SK-N-SH (cell line): ENCODE results near the gene MRFAP1L1. TPM values are rescaled to one million over a fixed set of nuclear protein-coding genes. Genes with fewer than 3 reads are reported as not detected.

Experiments
- CTCF ChIA-PET: fragments of 300-600, 350-600 bp; formaldehyde crosslinking; extraction: SDS; loops from one replicate; lab custom pipeline; 2021; lab: Yijun Ruan, JAX
- POLR2A ChIA-PET: fragments of 350-600 bp; sonication (Branson Sonifier 250); formaldehyde crosslinking; extraction: SDS; loops from one replicate; lab custom pipeline; 2020; ENCODE audit warnings: antibody characterized with exemption, inconsistent platforms; lab: Yijun Ruan, JAX
- DNase-seq: peaks from one replicate; pipeline ENCODE4 v3.0.0; 2012
- H2AFZ ChIP-seq: fragments of 200-600 bp; sonication (generic); 2 replicates; pipeline ENCODE4 v1.8.1; 2016; ENCODE audit warnings: antibody characterized with exemption, mild to moderate bottlenecking, low read depth
- H3F3A ChIP-seq: fragments of 200-600 bp; sonication (generic); replicated peaks from 2 replicates; pipeline ENCODE3; 2016; ENCODE audit warnings: antibody characterized with exemption, mild to moderate bottlenecking; ENCODE audit not compliant: insufficient read depth
- H3K27ac ChIP-seq, 2 experiments: fragments of 200-500 bp in 1 of 2; fragments of 200-600 bp in 1 of 2; sonication (Bioruptor generic) in 1 of 2; sonication (generic), shearing (Covaris generic) in 1 of 2; 2 replicates each; pipeline versions ENCODE4 v1.5.1 to v1.6.1; 2014 to 2016; ENCODE audit warnings: low read depth in 2 of 2, inconsistent platforms in 1 of 2, low read length in 1 of 2, mild to moderate bottlenecking in 1 of 2, mixed read lengths in 1 of 2
- H3K27me3 ChIP-seq: fragments of 200-600 bp; sonication (generic), shearing (Covaris generic); 2 replicates; pipeline ENCODE4 v1.6.1; 2016; ENCODE audit warnings: mixed run types; ENCODE audit not compliant: insufficient read depth
- H3K36me3 ChIP-seq, 2 experiments: fragments of 200-500 bp in 1 of 2; fragments of 200-600 bp in 1 of 2; sonication (Bioruptor generic) in 1 of 2; sonication (generic) in 1 of 2; replicated peaks in 1 of 2; 2 replicates each; pipeline versions ENCODE3 to v1.5.1; 2014 to 2016; ENCODE audit warnings: low read length in 1 of 2, mild to moderate bottlenecking in 1 of 2; ENCODE audit not compliant: insufficient read depth in 2 of 2, control insufficient read depth in 1 of 2
- H3K4me1 ChIP-seq, 2 experiments: fragments of 200-500 bp in 1 of 2; fragments of 200-600 bp in 1 of 2; sonication (Bioruptor generic) in 1 of 2; sonication (generic), shearing (Covaris generic) in 1 of 2; 2 replicates each; pipeline versions ENCODE4 v1.5.1 to v1.6.1; 2014 to 2016; ENCODE audit warnings: low read depth in 1 of 2, low read length in 1 of 2, mixed run types in 1 of 2; ENCODE audit not compliant: insufficient read depth in 2 of 2, control insufficient read depth in 1 of 2
- H3K4me2 ChIP-seq: fragments of 200-600 bp; sonication (generic), shearing (Covaris generic); 2 replicates; pipeline ENCODE4 v1.6.1; 2017; ENCODE audit warnings: mixed run types
- H3K4me3 ChIP-seq, 2 experiments: fragments of 200-500 bp in 1 of 2; fragments of 200-600 bp in 1 of 2; sonication (Bioruptor generic) in 1 of 2; sonication (generic), shearing (Covaris generic) in 1 of 2; 2 replicates each; pipeline versions ENCODE4 v1.5.1 to v1.8.1; 2014 to 2016; ENCODE audit warnings: low read depth in 2 of 2, inconsistent platforms in 1 of 2, low read length in 1 of 2, mild to moderate bottlenecking in 1 of 2, mixed read lengths in 1 of 2, moderate library complexity in 1 of 2
- H3K79me2 ChIP-seq: fragments of 200-600 bp; sonication (generic); 2 replicates; pipeline ENCODE4 v1.8.1; 2017; ENCODE audit warnings: mild to moderate bottlenecking; ENCODE audit not compliant: insufficient read depth
- H3K9ac ChIP-seq: fragments of 200-600 bp; sonication (generic); 2 replicates; pipeline ENCODE4 v1.6.1; 2017; ENCODE audit warnings: mixed run types
- H3K9me2 ChIP-seq: fragments of 200-600 bp; sonication (generic); 2 replicates; pipeline ENCODE4 v1.6.1; 2017; ENCODE audit warnings: mixed run types
- H3K9me3 ChIP-seq: fragments of 200-600 bp; sonication (generic); 2 replicates; pipeline ENCODE4 v1.6.1; 2017; ENCODE audit warnings: mixed run types, mild to moderate bottlenecking, moderate library complexity
- H4K20me1 ChIP-seq: fragments of 200-600 bp; sonication (generic); 2 replicates; pipeline ENCODE4 v1.6.1; 2017; ENCODE audit warnings: mild to moderate bottlenecking, mixed run types; ENCODE audit not compliant: insufficient read depth
- EP300 ChIP-seq, 2 experiments: IDR thresholded peaks; 2 replicates each; pipeline versions ENCODE4 v1.4.0 to v1.6.1; 2012; ENCODE audit warnings: borderline replicate concordance in 1 of 2, low read depth in 1 of 2, low read length in 1 of 2
- FOXM1 ChIP-seq: IDR thresholded peaks from 2 replicates; pipeline ENCODE4 v1.4.0; 2012; ENCODE audit warnings: low read depth, mild to moderate bottlenecking
- GATA2 ChIP-seq: sonication (generic); formaldehyde crosslinking; IDR thresholded peaks from 2 replicates; pipeline ENCODE4 v1.5.0; 2020; ENCODE audit warnings: mild to moderate bottlenecking, missing genetic modification reagents
- IRF3 ChIP-seq: fragments of 150-350 bp; IDR thresholded peaks from 2 replicates; pipeline ENCODE4 v1.6.1; 2016; ENCODE audit warnings: mild to moderate bottlenecking, low read depth, low read length
- JUND ChIP-seq: IDR thresholded peaks from 2 replicates; pipeline ENCODE4 v1.4.0; 2012
- MAX ChIP-seq: IDR thresholded peaks from 2 replicates; pipeline ENCODE4 v1.4.0; 2012; ENCODE audit warnings: low read depth
- MEF2A ChIP-seq: IDR thresholded peaks from 2 replicates; pipeline ENCODE4 v1.4.0; 2012; ENCODE audit warnings: low read depth, borderline replicate concordance
- MXI1 ChIP-seq: IDR thresholded peaks from 2 replicates; pipeline ENCODE4 v1.6.1; 2012; ENCODE audit warnings: mild to moderate bottlenecking, low read depth, low read length, improper control_type of control experiment
- NFIC ChIP-seq: IDR thresholded peaks from 2 replicates; pipeline ENCODE4 v1.4.0; 2012; ENCODE audit warnings: borderline replicate concordance
- RAD21 ChIP-seq: IDR thresholded peaks from 2 replicates; pipeline ENCODE4 v1.6.1; 2012; ENCODE audit warnings: mild to moderate bottlenecking, low read length
- RCOR1 ChIP-seq: fragments of 150-350 bp; IDR thresholded peaks from 2 replicates; pipeline ENCODE4 v1.6.1; 2017; ENCODE audit warnings: antibody characterized with exemption, low read length
- RFX5 ChIP-seq: IDR thresholded peaks from 2 replicates; pipeline ENCODE4 v1.6.1; 2012; ENCODE audit warnings: mild to moderate bottlenecking, improper control_type of control experiment, low read length
- SIN3A ChIP-seq: IDR thresholded peaks from 2 replicates; pipeline ENCODE4 v1.6.1; 2012; ENCODE audit warnings: low read depth, mild to moderate bottlenecking, low read length, moderate library complexity, borderline replicate concordance
- SMC3 ChIP-seq: IDR thresholded peaks from 2 replicates; pipeline ENCODE4 v1.6.1; 2012; ENCODE audit warnings: low read depth, low read length, improper control_type of control experiment
- USF1 ChIP-seq: IDR thresholded peaks from 2 replicates; pipeline ENCODE4 v1.4.0; 2012; ENCODE audit warnings: low read depth, borderline replicate concordance
- USF2 ChIP-seq: fragments of 150-350 bp; IDR thresholded peaks from 2 replicates; pipeline ENCODE4 v1.6.1; 2017; ENCODE audit warnings: antibody characterized with exemption, low read length, low read depth, borderline replicate concordance
- WGBS: methylation state at CpG from one replicate; pipeline ENCODE4 v1.1.6; 2017; ENCODE audit warnings: low lambda C conversion rate; 5-methylcytosine and 5-hydroxymethylcytosine counted together
- polyA plus RNA-seq, 3 experiments: library from polyadenylated mRNA; depleted of rRNA; stranded (reverse); fragments of >200 nt; gene quantifications; 2 replicates each; pipeline ENCODE4 v1.2.3, GENCODE V29; 2012
- TF ChIP-seq, protein P1 (sequence below): IDR thresholded peaks from 2 replicates; pipeline ENCODE4; 2012
- TF ChIP-seq, protein P2 (sequence below): IDR thresholded peaks from 2 replicates; pipeline ENCODE4 v1.4.0; 2012; ENCODE audit warnings: low read depth, borderline replicate concordance

MRFAP1L1 gene
- polyA plus RNA-seq, 1 of the 3 experiments (the other 2 are of a cell fraction), result 60.3 TPM

DNA sequence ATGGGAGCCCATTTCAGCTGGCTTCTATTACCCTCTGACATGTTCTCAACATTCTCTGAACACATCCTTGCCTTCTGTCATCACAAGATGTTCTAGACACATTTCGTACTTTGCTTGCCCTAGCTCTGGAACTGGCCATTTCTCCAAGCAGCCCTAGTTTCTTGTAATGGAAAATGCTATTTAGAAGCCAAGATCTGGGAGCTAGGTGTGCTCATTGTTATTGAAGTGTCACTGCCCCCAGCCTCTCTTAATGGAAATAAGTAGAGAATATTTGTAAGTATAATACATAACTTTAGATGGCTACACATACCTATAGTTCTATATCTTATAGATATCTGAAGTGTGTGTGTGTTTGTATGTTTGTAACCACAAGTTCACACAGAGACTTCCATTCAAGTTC, 6.9 kb downstream of the MRFAP1L1 start:
- no peak overlapping the region for H3K4me2 ChIP-seq
- POLR2A ChIA-PET, result no interaction called here

More for the DNA sequence above, 6.9 kb downstream of the MRFAP1L1 start:
- CTCF ChIA-PET, result no interaction called here
- Histone ChIP-seq H3K79me2 (peaks cover 60% of the 10 kb centered on the region), H3K27ac (no peak overlapping the region), H3K9me2 (no peaks in the 10 kb centered on the region), H3K9ac (no peak overlapping the region), H3K4me1 (peaks cover 9 to 10% of the 10 kb centered on the region in 2 experiments; a peak in 3 of 4 replicates), H3K27me3 (no peaks in the 10 kb centered on the region), H3F3A (no peaks in the 10 kb centered on the region), H4K20me1 (no peaks in the 10 kb centered on the region; the same call in 1 of the 2 replicates), H3K36me3 (peaks cover 21 to 24% of the 10 kb centered on the region in 2 experiments), H3K4me3 (no peak overlapping the region), H3K9me3 (no peaks in the 10 kb centered on the region), H2AFZ (no peak overlapping the region)
- TF ChIP-seq NFIC (no peak), JUND (no peak), RFX5 (no peak), MEF2A (no peak), SIN3A (no peak), MXI1 (no peak), RAD21 (no peak), USF1 (no peak), USF2 (no peak), IRF3 (no peak), RCOR1 (no peak), GATA2 (CRISPR knock-in tag) (no peak), FOXM1 (no peak), MAX (no peak), SMC3 (no peak), EP300 (IDR thresholded peaks at IDR 0.05; ENCODE audit: borderline replicate concordance in 1 of 2, low read depth in 1 of 2, low read length in 1 of 2) (no peak)
- TF ChIP-seq, protein P1, sequence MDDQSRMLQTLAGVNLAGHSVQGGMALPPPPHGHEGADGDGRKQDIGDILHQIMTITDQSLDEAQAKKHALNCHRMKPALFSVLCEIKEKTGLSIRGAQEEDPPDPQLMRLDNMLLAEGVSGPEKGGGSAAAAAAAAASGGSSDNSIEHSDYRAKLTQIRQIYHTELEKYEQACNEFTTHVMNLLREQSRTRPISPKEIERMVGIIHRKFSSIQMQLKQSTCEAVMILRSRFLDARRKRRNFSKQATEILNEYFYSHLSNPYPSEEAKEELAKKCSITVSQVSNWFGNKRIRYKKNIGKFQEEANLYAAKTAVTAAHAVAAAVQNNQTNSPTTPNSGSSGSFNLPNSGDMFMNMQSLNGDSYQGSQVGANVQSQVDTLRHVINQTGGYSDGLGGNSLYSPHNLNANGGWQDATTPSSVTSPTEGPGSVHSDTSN, result no peak
- TF ChIP-seq, protein P2, sequence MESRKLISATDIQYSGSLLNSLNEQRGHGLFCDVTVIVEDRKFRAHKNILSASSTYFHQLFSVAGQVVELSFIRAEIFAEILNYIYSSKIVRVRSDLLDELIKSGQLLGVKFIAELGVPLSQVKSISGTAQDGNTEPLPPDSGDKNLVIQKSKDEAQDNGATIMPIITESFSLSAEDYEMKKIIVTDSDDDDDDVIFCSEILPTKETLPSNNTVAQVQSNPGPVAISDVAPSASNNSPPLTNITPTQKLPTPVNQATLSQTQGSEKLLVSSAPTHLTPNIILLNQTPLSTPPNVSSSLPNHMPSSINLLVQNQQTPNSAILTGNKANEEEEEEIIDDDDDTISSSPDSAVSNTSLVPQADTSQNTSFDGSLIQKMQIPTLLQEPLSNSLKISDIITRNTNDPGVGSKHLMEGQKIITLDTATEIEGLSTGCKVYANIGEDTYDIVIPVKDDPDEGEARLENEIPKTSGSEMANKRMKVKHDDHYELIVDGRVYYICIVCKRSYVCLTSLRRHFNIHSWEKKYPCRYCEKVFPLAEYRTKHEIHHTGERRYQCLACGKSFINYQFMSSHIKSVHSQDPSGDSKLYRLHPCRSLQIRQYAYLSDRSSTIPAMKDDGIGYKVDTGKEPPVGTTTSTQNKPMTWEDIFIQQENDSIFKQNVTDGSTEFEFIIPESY, result no peak
- no peak for DNase-seq
- WGBS, result 0% methylated on average over 1 of the region's 1 CpG
